DOHH2 (cell line): ENCODE measurements around the gene MAP9.

Experiments used
- CTCF ChIP-seq: fragments of 200-600 bp; sonication (generic); IDR thresholded peaks from one replicate; pipeline ENCODE4 v1.5.1; 2014; ENCODE audit warnings: antibody characterized with exemption, mild to moderate bottlenecking, low read depth, low read length; ENCODE audit not compliant: poor library complexity, severe bottlenecking
- EZH2phosphoT487 ChIP-seq: fragments of 200-600 bp; sonication (generic); IDR thresholded peaks from 2 replicates; pipeline ENCODE4 v1.6.1; 2017; ENCODE audit warnings: borderline replicate concordance, mild to moderate bottlenecking, antibody characterized with exemption, low read length, moderate library complexity, mixed read lengths

DNA sequence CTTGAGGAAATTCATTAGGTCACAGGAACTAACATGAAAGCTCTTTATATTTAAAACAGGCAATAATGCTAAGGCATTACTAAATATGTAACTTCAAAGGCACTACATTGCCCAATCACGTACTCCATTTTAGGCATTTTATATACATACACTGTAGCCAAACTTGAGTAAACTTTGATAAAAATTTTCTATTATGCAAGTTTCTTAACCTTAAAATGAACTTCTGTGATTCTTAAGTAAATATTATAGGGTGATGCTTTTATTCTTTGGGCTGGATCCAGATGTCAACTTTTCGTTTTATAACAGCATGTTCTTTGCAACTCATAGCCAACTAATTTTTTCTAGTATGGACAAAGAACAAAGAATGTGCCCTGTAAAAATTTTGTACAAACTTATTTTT lies 28.3 kb upstream of the MAP9 start:
- TF ChIP-seq CTCF (no peak), EZH2phosphoT487 (no peak)
